Ascending aorta (tissue), 2 donors: ENCODE data around the gene NR2F6. TPM values are rescaled to one million over a fixed set of nuclear protein-coding genes. Genes with fewer than 3 reads are reported as not detected.

Source experiments
- DNase-seq, 2 donors: peaks; one replicate each; pipeline ENCODE4 v3.0.0-alpha.2; 2019; ENCODE audit warnings: low spot score in 2 of 2
- H3K27ac ChIP-seq, 2 donors: fragments of 200-600 bp; sonication (generic); one replicate each; pipeline ENCODE4 v1.5.1; 2016 to 2017; ENCODE audit warnings: mild to moderate bottlenecking in 1 of 2
- H3K27me3 ChIP-seq: fragments of 200-600 bp; sonication (generic); one replicate; pipeline ENCODE4 v1.5.1; 2017
- H3K36me3 ChIP-seq, 2 donors: fragments of 200-600 bp; sonication (generic); one replicate each; pipeline ENCODE4 v1.5.1; 2016
- H3K4me1 ChIP-seq, 2 donors: fragments of 200-600 bp; sonication (generic); one replicate each; pipeline ENCODE4 v1.5.1; 2016 to 2017; ENCODE audit warnings: mild to moderate bottlenecking in 1 of 2
- H3K4me3 ChIP-seq, 2 donors: fragments of 200-600 bp; sonication (generic); one replicate each; pipeline ENCODE4 v1.5.1; 2016 to 2017; ENCODE audit warnings: mild to moderate bottlenecking in 1 of 2
- H3K9me3 ChIP-seq, 2 donors: fragments of 200-600 bp; sonication (generic); one replicate each; pipeline ENCODE4 v1.5.1; 2016
- CTCF ChIP-seq, 3 experiments: fragments of 200-600 bp in 2 of 3; fragments of 450-650 bp in 1 of 3; sonication (generic) in 2 of 3; IDR thresholded peaks; one replicate each; pipeline ENCODE4 v1.5.1; 2016 to 2019; ENCODE audit warnings: antibody characterized with exemption in 3 of 3, mild to moderate bottlenecking in 1 of 3, moderate library complexity in 1 of 3
- intact Hi-C: fragments of 100-400 bp; cut with DNase I; formaldehyde crosslinking; loops from one replicate; pipeline ENCODE4 v1.15.1; 2023
- total RNA-seq: library from RNA; depleted of rRNA; stranded (reverse); fragments of >200 nt; gene quantifications from one replicate; pipeline ENCODE4 v1.1.0, GENCODE V29; 2016

The NR2F6 gene
- total RNA-seq, 1 donor from 2014 or later, result 181 TPM

- intact Hi-C loops, result loop anchor here (1.0 to 5.0 kb wide), 2 partner anchors 20 to 55 kb away; partner anchors contain the start of genes ABHD8 and BABAM1
- TF ChIP-seq CTCF (IDR thresholded peaks at IDR 0.05), result no peak
- H3K36me3 ChIP-seq, result no peaks in the 10 kb centered on the region
- H3K27me3 ChIP-seq, result no peaks in the 10 kb centered on the region
- DNase-seq, result no peak
- no peaks in the 10 kb centered on the region for H3K9me3 ChIP-seq
- peaks cover 0 to 24% of the 10 kb centered on the region in 2 donors for H3K4me1 ChIP-seq
- H3K4me3 ChIP-seq, result peak overlapping the region; percentile 90 to 97
- peak overlapping the region; percentile 58 to 82 for H3K27ac ChIP-seq
Observed at GRCh38 chr19:17246681-17247425, 1.1 kb upstream of the NR2F6 start.

DNA sequence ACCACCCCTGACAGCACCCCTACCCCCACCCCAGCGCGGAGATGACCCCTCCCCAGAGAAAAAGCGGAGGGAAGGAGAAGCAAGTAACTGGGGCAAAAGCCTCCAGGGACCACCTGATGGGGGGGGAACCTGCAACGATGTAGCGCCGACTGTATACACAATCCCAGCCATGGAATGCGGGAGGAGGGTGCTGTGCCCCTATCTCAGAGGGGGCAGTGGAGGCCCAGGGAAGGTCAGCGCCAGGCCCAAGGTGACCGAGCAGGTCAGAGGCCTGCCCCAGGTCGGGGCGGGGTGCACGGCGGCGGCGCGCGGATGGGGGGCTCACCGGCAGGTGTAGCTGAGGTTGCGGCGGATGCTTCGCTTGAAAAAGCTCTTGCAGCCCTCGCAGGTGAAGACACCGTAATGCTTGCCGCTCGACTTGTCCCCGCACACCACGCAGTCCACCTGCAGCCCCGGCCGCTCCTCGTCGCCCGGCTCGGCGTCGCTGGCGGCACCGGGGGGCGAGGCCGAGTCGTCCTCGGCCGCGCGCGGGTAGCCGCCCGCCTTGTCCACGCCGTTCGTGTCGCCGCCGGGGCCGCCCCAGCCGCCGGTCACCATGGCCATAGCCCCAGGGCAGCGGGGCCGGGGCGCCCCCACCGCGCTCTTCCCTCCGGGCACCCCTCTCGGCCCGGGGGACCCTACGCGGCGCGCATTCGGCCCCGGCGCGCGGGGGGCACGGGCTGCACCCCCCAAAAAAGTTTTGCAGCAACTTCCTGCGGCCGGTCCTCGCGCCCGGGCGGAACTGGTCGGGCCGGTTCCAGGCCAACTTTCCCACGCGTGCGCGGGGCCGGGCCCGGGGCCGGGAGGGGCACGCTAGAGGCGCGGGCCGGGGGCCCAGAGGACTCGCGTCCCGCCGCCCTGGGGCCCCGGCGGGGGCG lies 843 bp downstream of the NR2F6 start:
- intact Hi-C loops, result loop anchor here (1.0 to 5.0 kb wide), 4 partner anchors 19 to 170 kb away; partner anchors contain the start of genes ABHD8, HAUS8, MYO9B and OCEL1
- DNase-seq, result no peak
- TF ChIP-seq CTCF (IDR thresholded peaks at IDR 0.05), result no peak
- Histone ChIP-seq H3K4me1 (peaks cover 3 to 32% of the 10 kb centered on the region in 2 donors), H3K36me3 (peaks cover 0 to 4% of the 10 kb centered on the region in 2 donors), H3K27ac (peak overlapping the region; percentile 78 to 85), H3K9me3 (no peaks in the 10 kb centered on the region), H3K27me3 (no peaks in the 10 kb centered on the region), H3K4me3 (peak overlapping the region; percentile 90 to 97)

DNA sequence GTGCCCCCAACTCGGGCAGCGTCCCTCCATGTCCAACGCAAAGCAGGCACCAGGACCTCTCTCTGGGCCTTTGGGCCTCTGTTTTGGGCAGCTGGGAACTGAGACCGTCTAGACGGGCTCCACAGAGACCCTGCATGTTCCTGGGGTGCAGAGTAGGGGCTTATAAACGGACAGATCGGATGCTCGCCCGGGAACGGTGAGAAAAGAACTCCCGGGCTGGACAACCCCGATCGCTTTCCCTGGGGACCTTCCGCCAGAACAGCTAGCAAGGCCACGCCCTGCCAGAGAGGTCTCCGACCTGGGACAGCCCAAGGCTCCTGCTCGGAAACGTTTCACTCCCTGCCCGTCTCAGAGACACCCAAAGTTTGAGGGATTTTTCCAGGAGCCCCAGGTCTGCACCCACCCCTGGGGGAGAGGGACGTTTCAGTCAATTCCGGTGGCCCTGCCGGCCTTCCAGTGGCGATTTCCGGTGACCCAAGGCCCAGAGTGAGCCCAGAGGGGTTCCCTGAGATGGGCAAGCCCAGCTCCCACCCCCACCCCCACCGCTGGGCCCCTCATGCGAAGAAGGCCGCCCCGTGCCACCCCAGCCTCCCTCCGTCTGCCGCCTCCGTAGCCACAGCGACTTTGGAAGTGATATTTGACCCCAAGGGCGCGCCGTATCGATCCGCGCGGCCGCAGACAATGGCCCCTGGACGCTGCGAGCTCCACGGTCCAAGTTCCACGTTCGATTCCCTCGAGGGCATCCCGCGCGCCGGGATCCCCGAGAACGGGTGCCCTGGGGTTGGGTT lies 1.7 kb downstream of the NR2F6 start:
- no peak for TF ChIP-seq CTCF (IDR thresholded peaks at IDR 0.05)
- intact Hi-C loops, result loop anchor here (1.0 to 2.0 kb wide), 2 partner anchors 29 to 169 kb away; partner anchors contain the start of genes HAUS8, MYO9B and USE1
- Histone ChIP-seq H3K36me3 (peaks cover 0 to 5% of the 10 kb centered on the region in 2 donors), H3K4me3 (peak overlapping the region; percentile 90 to 97), H3K9me3 (no peaks in the 10 kb centered on the region), H3K4me1 (peaks cover 3 to 32% of the 10 kb centered on the region in 2 donors), H3K27me3 (no peaks in the 10 kb centered on the region), H3K27ac (peak overlapping the region; percentile 78 to 85)
- peak in 1 of 2 donors; percentile 76 for DNase-seq

GRCh38 chr19:17243211-17243829 lies 2.4 kb downstream of the NR2F6 start:
- no peak for TF ChIP-seq CTCF (IDR thresholded peaks at IDR 0.05)
- no peak for DNase-seq
- peaks cover 3 to 5% of the 10 kb centered on the region in 2 donors for H3K36me3 ChIP-seq
- intact Hi-C loops, result no loop called here
- peaks cover 3 to 32% of the 10 kb centered on the region in 2 donors for H3K4me1 ChIP-seq
- H3K27me3 ChIP-seq, result no peaks in the 10 kb centered on the region
- no peaks in the 10 kb centered on the region for H3K9me3 ChIP-seq
- peak overlapping the region; percentile 78 to 85 for H3K27ac ChIP-seq
- H3K4me3 ChIP-seq, result peak overlapping the region; percentile 90 to 97
